H9 (cell line): ENCODE results near the gene DLX5. TPM values are rescaled to one million over a fixed set of nuclear protein-coding genes. Genes with fewer than 3 reads are reported as not detected.

ENCODE experiments used
- DNase-seq: peaks from one replicate; pipeline ENCODE4 v3.0.0-alpha.2; 2017
- H2AFZ ChIP-seq: one replicate; pipeline ENCODE4 v1.6.1; 2013; ENCODE audit warnings: mild to moderate bottlenecking, low read length, control low read depth, moderate library complexity
- H2AK5ac ChIP-seq: 2 replicates; pipeline ENCODE4 v1.6.1; 2013; ENCODE audit warnings: low read length, control low read depth, mixed read lengths; ENCODE audit not compliant: insufficient read length
- H2BK120ac ChIP-seq: one replicate; pipeline ENCODE4 v1.6.1; 2013; ENCODE audit warnings: low read depth, mild to moderate bottlenecking, low read length, control low read depth, inconsistent platforms; ENCODE audit not compliant: poor library complexity, severe bottlenecking
- H2BK12ac ChIP-seq: 2 replicates; pipeline ENCODE4 v1.6.1; 2013; ENCODE audit warnings: low read length, control low read depth, mixed read lengths, low read depth; ENCODE audit not compliant: insufficient read length
- H2BK15ac ChIP-seq: 2 replicates; pipeline ENCODE4 v1.6.1; 2013; ENCODE audit warnings: low read depth, low read length, control low read depth
- H2BK20ac ChIP-seq: one replicate; pipeline ENCODE4 v1.6.1; 2013; ENCODE audit warnings: low read depth, mild to moderate bottlenecking, low read length, control low read depth, inconsistent platforms; ENCODE audit not compliant: poor library complexity, severe bottlenecking
- H2BK5ac ChIP-seq: 2 replicates; pipeline ENCODE4 v1.6.1; 2013; ENCODE audit warnings: low read length, control low read depth, mixed read lengths; ENCODE audit not compliant: insufficient read length
- H3K14ac ChIP-seq: 2 replicates; pipeline ENCODE4 v1.6.1; 2013; ENCODE audit warnings: low read length, control low read depth; ENCODE audit not compliant: insufficient read depth
- H3K18ac ChIP-seq: 2 replicates; pipeline ENCODE4 v1.6.1; 2013; ENCODE audit warnings: low read depth, mild to moderate bottlenecking, mixed read lengths, low read length, control low read depth; ENCODE audit not compliant: insufficient read length
- H3K23ac ChIP-seq: 2 replicates; pipeline ENCODE4 v1.6.1; 2013; ENCODE audit warnings: low read length, control low read depth, mixed read lengths, low read depth; ENCODE audit not compliant: insufficient read length
- H3K23me2 ChIP-seq: 2 replicates; pipeline ENCODE4 v1.6.1; 2013; ENCODE audit warnings: low read depth, mild to moderate bottlenecking, mixed read lengths, low read length, control low read depth; ENCODE audit not compliant: insufficient read length, poor library complexity, severe bottlenecking
- H3K27ac ChIP-seq: 2 replicates; pipeline ENCODE4 v1.5.1; 2013; ENCODE audit warnings: low read length, control low read depth, mixed read lengths, low read depth; ENCODE audit not compliant: insufficient read length
- H3K27me3 ChIP-seq: 2 replicates; pipeline ENCODE4 v1.6.1; 2013; ENCODE audit warnings: low read length, control low read depth, inconsistent platforms; ENCODE audit not compliant: insufficient read depth
- H3K4ac ChIP-seq: 2 replicates; pipeline ENCODE4 v1.6.1; 2013; ENCODE audit warnings: low read depth, mild to moderate bottlenecking, control low read depth, inconsistent platforms, low read length, moderate library complexity
- H3K4me1 ChIP-seq: 2 replicates; pipeline ENCODE4 v1.6.1; 2013; ENCODE audit warnings: low read length, control low read depth, inconsistent platforms; ENCODE audit not compliant: insufficient read depth
- H3K4me2 ChIP-seq: 2 replicates; pipeline ENCODE4 v1.6.1; 2013; ENCODE audit warnings: low read length, control low read depth, mixed read lengths; ENCODE audit not compliant: insufficient read length, insufficient read depth
- H3K56ac ChIP-seq: 2 replicates; pipeline ENCODE4 v1.6.1; 2013; ENCODE audit warnings: low read depth, mild to moderate bottlenecking, mixed read lengths, low read length, control low read depth; ENCODE audit not compliant: insufficient read length
- H3K79me1 ChIP-seq: 2 replicates; pipeline ENCODE4 v1.6.1; 2013; ENCODE audit warnings: low read depth, mild to moderate bottlenecking, moderate library complexity, low read length, control low read depth, inconsistent platforms; ENCODE audit not compliant: insufficient read depth, poor library complexity, severe bottlenecking
- H3K79me2 ChIP-seq: 2 replicates; pipeline ENCODE4 v1.6.1; 2013; ENCODE audit warnings: low read length, control low read depth, inconsistent platforms; ENCODE audit not compliant: insufficient read depth
- H3K9ac ChIP-seq: 2 replicates; pipeline ENCODE4 v1.6.1; 2013; ENCODE audit warnings: low read length, control low read depth, mixed read lengths; ENCODE audit not compliant: insufficient read length; ENCODE audit errors: extremely low read depth
- H3K9me3 ChIP-seq: one replicate; pipeline ENCODE4 v1.6.1; 2013; ENCODE audit warnings: low read depth, low read length, inconsistent platforms; ENCODE audit not compliant: control insufficient read depth
- H3T11ph ChIP-seq: one replicate; pipeline ENCODE4 v1.6.1; 2013; ENCODE audit warnings: mild to moderate bottlenecking, low read length, control low read depth, inconsistent platforms
- H4K20me1 ChIP-seq: one replicate; pipeline ENCODE4 v1.6.1; 2013; ENCODE audit not compliant: control insufficient read depth, insufficient read length, insufficient read depth
- H4K5ac ChIP-seq: 2 replicates; pipeline ENCODE4 v1.6.1; 2013; ENCODE audit warnings: low read depth, mild to moderate bottlenecking, mixed read lengths, low read length, control low read depth; ENCODE audit not compliant: insufficient read length
- H4K8ac ChIP-seq: replicated peaks from 2 replicates; pipeline ENCODE4 v1.6.1; 2013; ENCODE audit warnings: low read length, control low read depth, mixed read lengths, low read depth; ENCODE audit not compliant: insufficient read length
- H4K91ac ChIP-seq: 2 replicates; pipeline ENCODE4 v1.6.1; 2013; ENCODE audit warnings: low read depth, mild to moderate bottlenecking, moderate library complexity, mixed read lengths, low read length, control low read depth; ENCODE audit not compliant: insufficient read length
- H3K27ac Mint-ChIP-seq, 3 experiments: 2 replicates in 2 of 3; 3 replicates in 1 of 3; pipeline ENCODE4 v1.8.0; 2020 to 2021; ENCODE audit warnings: mixed read lengths in 3 of 3, mild to moderate bottlenecking in 1 of 3, moderate library complexity in 1 of 3
- H3K27me3 Mint-ChIP-seq: 2 replicates; pipeline ENCODE4 v1.8.0; 2021; ENCODE audit warnings: low read depth, mild to moderate bottlenecking, moderate library complexity, mixed read lengths
- H3K36me3 Mint-ChIP-seq, 3 experiments: 2 replicates in 2 of 3; 3 replicates in 1 of 3; pipeline ENCODE4 v1.8.0; 2020 to 2021; ENCODE audit warnings: low read depth in 3 of 3, mixed read lengths in 3 of 3; ENCODE audit not compliant: insufficient read depth in 1 of 3
- H3K4me1 Mint-ChIP-seq, 2 experiments: 2 replicates each; pipeline ENCODE4 v1.8.0; 2020; ENCODE audit warnings: mixed read lengths in 2 of 2
- H3K4me3 Mint-ChIP-seq, 2 experiments: 2 replicates in 1 of 2; 3 replicates in 1 of 2; pipeline ENCODE4 v1.8.0; 2020 to 2021; ENCODE audit warnings: mild to moderate bottlenecking in 2 of 2, mixed read lengths in 2 of 2, moderate library complexity in 1 of 2
- H3K9me3 Mint-ChIP-seq, 2 experiments: 2 replicates in 1 of 2; 3 replicates in 1 of 2; pipeline ENCODE4 v1.8.0; 2020; ENCODE audit warnings: mild to moderate bottlenecking in 2 of 2, mixed read lengths in 2 of 2, moderate library complexity in 1 of 2
- WGBS: extraction: QIAGEN DNeasy Blood & Tissue Kit; methylation state at CpG from one replicate; pipeline ENCODE4 v1.1.7; 2013; ENCODE audit warnings: missing lambda C conversion rate, low lambda C conversion rate, mixed read lengths; ENCODE audit not compliant: insufficient read length; ENCODE audit errors: extremely low coverage; 5-methylcytosine and 5-hydroxymethylcytosine counted together
- total RNA-seq: library from RNA; stranded (reverse); gene quantifications from 2 replicates; pipeline ENCODE4 v1.2.1, GENCODE V29; 2021
- TF ChIP-seq, protein P1 (sequence below): fragments of 200-600 bp; sonication (generic); conservative IDR thresholded peaks from 3 replicates; pipeline ENCODE4 v1.8.0; 2021; ENCODE audit warnings: antibody characterized with exemption, mild to moderate bottlenecking

Gene DLX5
- total RNA-seq, 1 experiment from 2014 or later: 0.22 TPM

DNA sequence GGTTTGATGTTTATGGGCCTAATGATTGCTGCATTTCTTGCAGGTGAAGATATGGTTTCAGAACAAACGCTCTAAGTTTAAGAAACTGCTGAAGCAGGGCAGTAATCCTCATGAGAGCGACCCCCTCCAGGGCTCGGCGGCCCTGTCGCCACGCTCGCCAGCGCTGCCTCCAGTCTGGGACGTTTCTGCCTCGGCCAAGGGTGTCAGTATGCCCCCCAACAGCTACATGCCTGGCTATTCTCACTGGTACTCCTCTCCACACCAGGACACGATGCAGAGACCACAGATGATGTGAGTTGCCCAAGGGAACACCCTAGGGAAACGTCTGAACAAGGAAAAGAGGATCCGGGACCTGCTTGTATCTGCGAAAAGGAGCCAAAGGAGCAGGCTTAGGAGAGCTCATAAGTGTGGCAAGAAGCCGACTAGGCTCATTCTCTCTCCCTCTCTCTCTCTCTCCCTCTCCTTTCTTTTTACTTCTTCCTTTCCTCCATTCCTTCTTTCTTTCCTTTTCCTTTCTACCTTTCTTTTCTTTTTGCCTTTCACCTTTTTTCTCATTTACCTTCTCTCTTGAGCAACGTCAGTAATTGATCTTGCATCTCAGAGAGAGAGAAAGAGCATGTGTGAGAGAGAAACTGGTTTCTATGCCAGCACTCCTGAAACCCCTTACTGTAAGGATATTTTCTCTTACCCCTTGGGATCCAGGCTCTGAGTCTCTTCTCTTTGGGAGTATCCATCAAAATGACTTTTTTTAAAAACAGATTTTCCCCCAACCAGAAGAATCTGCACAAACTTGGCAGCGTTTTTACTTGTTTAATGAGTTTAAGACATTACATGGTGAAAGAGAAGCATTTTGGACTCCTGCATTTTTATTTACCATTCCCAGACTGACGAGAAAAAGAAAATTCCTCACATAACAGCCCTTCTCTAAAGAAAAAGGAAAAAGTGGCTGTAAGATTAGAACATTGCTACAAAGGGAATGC, 14.6 kb downstream of the DLX5 start:
- no peak overlapping the region for H3K9ac ChIP-seq
- no peak overlapping the region for H3K27ac Mint-ChIP-seq
- no peak overlapping the region for H3K4ac ChIP-seq
- H3K18ac ChIP-seq: no peak overlapping the region
- no peak overlapping the region for H2BK5ac ChIP-seq
- H3K4me2 ChIP-seq: no peak overlapping the region
- H2BK20ac ChIP-seq: no peak overlapping the region
- H3K27me3 ChIP-seq: peaks cover 85% of the 10 kb centered on the region
- H2BK12ac ChIP-seq: no peak overlapping the region
- H3K79me1 ChIP-seq: no peaks in the 10 kb centered on the region
- peaks cover 15 to 38% of the 10 kb centered on the region in 2 experiments for H3K4me1 Mint-ChIP-seq
- peak; percentile 39 for DNase-seq
- H2AK5ac ChIP-seq: no peak overlapping the region
- H4K8ac ChIP-seq: no peak overlapping the region
- peak overlapping the region in 1 of 2 experiments; percentile 39; a peak in 2 of 5 replicates for H3K4me3 Mint-ChIP-seq
- WGBS: no CpG with 5 or more reads among the region's 18 CpGs
- H3K36me3 Mint-ChIP-seq: no peaks in the 10 kb centered on the region
- H4K20me1 ChIP-seq: peaks cover 5% of the 10 kb centered on the region
- H3K27ac ChIP-seq: no peak overlapping the region
- H2BK120ac ChIP-seq: no peak overlapping the region
- peaks cover 9% of the 10 kb centered on the region for H3K23me2 ChIP-seq
- no peaks in the 10 kb centered on the region for H3K79me2 ChIP-seq
- H4K5ac ChIP-seq: no peak overlapping the region
- TF ChIP-seq, protein P1, sequence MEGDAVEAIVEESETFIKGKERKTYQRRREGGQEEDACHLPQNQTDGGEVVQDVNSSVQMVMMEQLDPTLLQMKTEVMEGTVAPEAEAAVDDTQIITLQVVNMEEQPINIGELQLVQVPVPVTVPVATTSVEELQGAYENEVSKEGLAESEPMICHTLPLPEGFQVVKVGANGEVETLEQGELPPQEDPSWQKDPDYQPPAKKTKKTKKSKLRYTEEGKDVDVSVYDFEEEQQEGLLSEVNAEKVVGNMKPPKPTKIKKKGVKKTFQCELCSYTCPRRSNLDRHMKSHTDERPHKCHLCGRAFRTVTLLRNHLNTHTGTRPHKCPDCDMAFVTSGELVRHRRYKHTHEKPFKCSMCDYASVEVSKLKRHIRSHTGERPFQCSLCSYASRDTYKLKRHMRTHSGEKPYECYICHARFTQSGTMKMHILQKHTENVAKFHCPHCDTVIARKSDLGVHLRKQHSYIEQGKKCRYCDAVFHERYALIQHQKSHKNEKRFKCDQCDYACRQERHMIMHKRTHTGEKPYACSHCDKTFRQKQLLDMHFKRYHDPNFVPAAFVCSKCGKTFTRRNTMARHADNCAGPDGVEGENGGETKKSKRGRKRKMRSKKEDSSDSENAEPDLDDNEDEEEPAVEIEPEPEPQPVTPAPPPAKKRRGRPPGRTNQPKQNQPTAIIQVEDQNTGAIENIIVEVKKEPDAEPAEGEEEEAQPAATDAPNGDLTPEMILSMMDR: no peak
- peaks cover 98% of the 10 kb centered on the region for H3K27me3 Mint-ChIP-seq
- no peak overlapping the region for H4K91ac ChIP-seq
- H2BK15ac ChIP-seq: no peak overlapping the region
- no peaks in the 10 kb centered on the region for H3K4me1 ChIP-seq
- H3K9me3 ChIP-seq: no peaks in the 10 kb centered on the region
- no peak overlapping the region for H3K14ac ChIP-seq
- no peak overlapping the region for H3K56ac ChIP-seq
- no peak overlapping the region for H3T11ph ChIP-seq
- H3K9me3 Mint-ChIP-seq: peaks cover 6 to 16% of the 10 kb centered on the region in 2 experiments; a peak in 4 of 5 replicates
- H3K23ac ChIP-seq: no peak overlapping the region
- no peak overlapping the region for H2AFZ ChIP-seq
